Effector memory CD4-positive, alpha-beta T cell (primary cell): Measurements from ENCODE around the gene HMCN1.

Experiments
- DNase-seq, 3 donors: peaks; one replicate each; pipeline ENCODE4 v3.0.0-alpha.2; 2020
- H3K27ac ChIP-seq: 2 replicates; pipeline ENCODE4 v1.7.0; 2013; ENCODE audit warnings: mild to moderate bottlenecking, low read length, moderate library complexity; ENCODE audit not compliant: insufficient read depth, poor library complexity, severe bottlenecking
- H3K27me3 ChIP-seq: replicated peaks from 2 replicates; pipeline ENCODE4 v1.7.0; 2013; ENCODE audit warnings: mild to moderate bottlenecking, low read length; ENCODE audit not compliant: insufficient read depth, control insufficient read depth, poor library complexity, severe bottlenecking
- H3K36me3 ChIP-seq: 2 replicates; pipeline ENCODE4 v1.7.0; 2013; ENCODE audit warnings: mild to moderate bottlenecking, low read length, moderate library complexity; ENCODE audit not compliant: control insufficient read depth, insufficient read depth
- H3K4me1 ChIP-seq: 2 replicates; pipeline ENCODE4 v1.7.0; 2013; ENCODE audit warnings: low read length, mild to moderate bottlenecking; ENCODE audit not compliant: control insufficient read depth, insufficient read depth, poor library complexity, severe bottlenecking
- H3K4me3 ChIP-seq: 2 replicates; pipeline ENCODE4 v1.7.0; 2013; ENCODE audit warnings: low read length, low read depth, mild to moderate bottlenecking; ENCODE audit not compliant: insufficient read depth, poor library complexity, severe bottlenecking
- H3K9me3 ChIP-seq: 2 replicates; pipeline ENCODE4 v1.7.0; 2013; ENCODE audit warnings: mild to moderate bottlenecking, low read length, moderate library complexity; ENCODE audit not compliant: control insufficient read depth

HMCN1 gene

DNA sequence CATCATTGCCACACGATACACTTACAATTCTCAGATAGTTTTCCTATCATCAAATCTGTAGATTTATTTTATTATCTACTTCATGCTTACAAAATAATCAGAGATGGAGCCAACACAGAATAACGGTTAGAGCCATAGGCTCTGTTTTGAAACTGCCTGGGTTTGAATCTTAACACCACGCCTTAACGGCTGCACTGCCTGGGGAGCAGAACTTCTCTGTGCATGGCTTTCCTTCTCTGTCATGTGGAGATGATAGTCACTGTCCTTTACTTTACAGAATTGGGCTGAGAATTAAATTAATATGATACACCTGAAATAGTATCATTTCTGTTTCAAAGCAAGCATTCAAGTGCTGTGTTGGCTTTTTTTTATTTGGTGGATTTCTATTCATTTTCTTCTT lies 177.8 kb downstream of the HMCN1 start:
- Histone ChIP-seq H3K9me3 (no peaks in the 10 kb centered on the region), H3K27me3 (no peaks in the 10 kb centered on the region), H3K36me3 (no peaks in the 10 kb centered on the region), H3K4me1 (no peaks in the 10 kb centered on the region), H3K4me3 (no peak overlapping the region), H3K27ac (no peak overlapping the region)
- DNase-seq = no peak

GRCh38 chr1:185912504-185912903 lies 178.3 kb downstream of the HMCN1 start:
- H3K27me3 ChIP-seq = no peaks in the 10 kb centered on the region
- H3K4me3 ChIP-seq = no peak overlapping the region
- no peak overlapping the region for H3K27ac ChIP-seq
- H3K36me3 ChIP-seq = no peaks in the 10 kb centered on the region
- no peaks in the 10 kb centered on the region for H3K4me1 ChIP-seq
- no peaks in the 10 kb centered on the region for H3K9me3 ChIP-seq
- no peak for DNase-seq

DNA sequence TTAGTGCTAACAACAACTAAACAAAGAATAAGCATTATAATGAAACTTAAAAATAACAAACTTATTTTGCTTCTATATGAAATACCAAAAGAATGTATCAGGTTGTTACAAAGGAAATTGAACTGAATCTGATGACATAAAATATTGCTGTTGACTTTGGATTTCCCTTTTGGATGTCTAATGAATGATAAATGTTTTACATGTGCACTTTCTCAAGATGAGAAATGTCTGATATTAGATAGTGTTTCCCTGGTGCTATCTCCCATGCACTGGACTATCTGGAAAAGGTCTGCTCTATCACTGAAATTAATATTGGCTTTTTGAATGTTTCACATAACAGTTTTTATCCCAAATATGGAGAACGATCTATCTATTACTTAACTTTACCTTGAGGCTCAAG lies 179.9 kb downstream of the HMCN1 start:
- H3K4me3 ChIP-seq = no peak overlapping the region
- H3K4me1 ChIP-seq = no peaks in the 10 kb centered on the region
- no peaks in the 10 kb centered on the region for H3K9me3 ChIP-seq
- DNase-seq = no peak
- no peak overlapping the region for H3K27ac ChIP-seq
- H3K36me3 ChIP-seq = no peaks in the 10 kb centered on the region
- H3K27me3 ChIP-seq = no peaks in the 10 kb centered on the region

GRCh38 chr1:185916861-185917260 lies 182.7 kb downstream of the HMCN1 start:
- Histone ChIP-seq H3K9me3 (no peaks in the 10 kb centered on the region), H3K36me3 (no peaks in the 10 kb centered on the region), H3K27ac (no peak overlapping the region), H3K27me3 (no peaks in the 10 kb centered on the region), H3K4me1 (no peaks in the 10 kb centered on the region), H3K4me3 (no peak overlapping the region)
- no peak for DNase-seq

GRCh38 chr1:185917646-185918045 lies 183.5 kb downstream of the HMCN1 start:
- no peak overlapping the region for H3K27ac ChIP-seq
- no peak for DNase-seq
- no peak overlapping the region for H3K4me3 ChIP-seq

DNA sequence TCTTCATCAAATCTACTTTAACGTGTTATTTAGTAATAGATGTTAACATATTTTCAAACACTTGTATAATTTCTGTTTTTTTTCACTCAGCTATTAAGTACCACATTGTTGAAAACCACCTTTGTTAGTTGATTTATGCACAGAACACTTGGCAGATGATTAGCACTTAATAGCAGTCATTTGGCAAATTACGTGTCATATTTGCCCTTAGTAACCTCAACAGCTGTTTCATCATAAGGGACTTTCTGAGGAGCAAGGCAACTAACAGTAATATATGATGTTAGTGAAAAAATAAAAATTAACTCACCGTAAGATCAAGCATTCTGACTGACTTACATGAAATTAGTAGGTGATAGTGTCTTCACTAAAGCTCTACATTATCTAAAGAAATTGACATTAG lies 186.4 kb downstream of the HMCN1 start:
- H3K27ac ChIP-seq = no peak overlapping the region
- H3K4me1 ChIP-seq = no peaks in the 10 kb centered on the region
- no peaks in the 10 kb centered on the region for H3K9me3 ChIP-seq
- H3K4me3 ChIP-seq = no peak overlapping the region
- no peak for DNase-seq
- H3K36me3 ChIP-seq = no peaks in the 10 kb centered on the region
- H3K27me3 ChIP-seq = no peaks in the 10 kb centered on the region

More at GRCh38 chr1:185917646-185918045, 183.5 kb downstream of the HMCN1 start:
- Histone ChIP-seq H3K36me3 (no peaks in the 10 kb centered on the region), H3K4me1 (no peaks in the 10 kb centered on the region), H3K9me3 (no peaks in the 10 kb centered on the region), H3K27me3 (no peaks in the 10 kb centered on the region)

DNA sequence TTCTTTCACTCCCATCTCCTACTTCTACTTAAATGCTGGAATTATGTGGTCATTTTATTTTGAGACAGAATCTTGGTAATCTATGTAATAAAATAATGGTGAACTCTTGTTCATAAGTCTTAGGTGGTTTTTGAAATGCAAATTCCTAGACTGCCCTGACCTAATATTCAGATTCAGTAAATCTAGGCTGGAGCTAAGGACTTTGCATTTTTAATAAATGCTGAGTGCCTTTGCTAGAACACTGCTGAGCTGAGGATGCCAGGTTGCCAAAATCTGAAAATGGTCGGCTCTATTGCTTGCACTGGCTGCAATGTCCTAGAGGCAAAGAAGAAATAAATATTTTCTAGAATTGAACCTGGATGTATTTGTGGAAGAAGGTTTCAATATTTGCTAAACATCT lies 187.4 kb downstream of the HMCN1 start:
- Histone ChIP-seq H3K4me1 (no peaks in the 10 kb centered on the region), H3K27me3 (no peaks in the 10 kb centered on the region), H3K27ac (no peak overlapping the region), H3K9me3 (no peaks in the 10 kb centered on the region), H3K36me3 (no peaks in the 10 kb centered on the region), H3K4me3 (no peak overlapping the region)
- DNase-seq = no peak

DNA sequence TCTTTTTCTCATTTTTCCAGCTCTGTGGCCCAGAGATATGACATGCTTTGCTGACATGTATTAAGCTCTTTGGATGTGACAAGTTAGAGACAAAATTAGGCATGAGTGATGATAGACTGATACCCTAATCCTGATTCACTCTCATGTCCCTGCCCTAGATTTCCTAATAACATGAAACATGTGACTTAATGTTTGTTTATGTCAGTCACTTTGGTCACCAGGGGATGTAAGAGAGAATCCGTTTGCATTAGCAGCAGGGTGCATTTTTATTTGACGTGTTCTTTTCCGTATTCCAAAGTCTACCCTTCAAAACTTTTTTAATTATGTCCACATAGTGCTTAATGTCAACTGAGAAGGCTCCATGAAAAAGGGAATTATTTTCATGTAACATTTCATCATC lies 192.4 kb downstream of the HMCN1 start:
- no peak overlapping the region for H3K27ac ChIP-seq
- no peaks in the 10 kb centered on the region for H3K9me3 ChIP-seq
- H3K4me3 ChIP-seq = no peak overlapping the region
- no peaks in the 10 kb centered on the region for H3K4me1 ChIP-seq
- no peak for DNase-seq
- H3K27me3 ChIP-seq = no peaks in the 10 kb centered on the region
- H3K36me3 ChIP-seq = no peaks in the 10 kb centered on the region

DNA sequence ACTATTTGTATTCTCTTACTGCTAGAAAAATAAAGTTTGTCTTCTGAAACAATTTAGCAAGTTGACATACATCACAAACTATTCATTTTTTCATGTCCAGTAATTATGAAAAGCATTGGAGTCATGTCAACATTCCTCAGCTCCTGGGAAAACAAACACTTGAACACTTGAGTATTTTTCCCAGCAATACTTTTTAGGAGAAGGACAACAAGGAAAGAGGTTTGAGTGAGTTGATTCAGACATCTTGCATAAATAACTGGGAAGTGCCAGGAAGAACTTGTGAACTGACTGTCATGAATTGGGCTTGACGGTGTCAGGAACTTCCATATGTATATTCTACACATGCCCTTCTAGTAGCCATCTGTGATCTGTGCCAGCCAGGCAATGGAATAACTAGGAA lies 195.6 kb downstream of the HMCN1 start:
- Histone ChIP-seq H3K27me3 (no peaks in the 10 kb centered on the region), H3K4me3 (no peak overlapping the region), H3K4me1 (no peaks in the 10 kb centered on the region), H3K27ac (no peak overlapping the region), H3K9me3 (no peaks in the 10 kb centered on the region), H3K36me3 (no peaks in the 10 kb centered on the region)
- no peak for DNase-seq

GRCh38 chr1:185931438-185931837 lies 197.2 kb downstream of the HMCN1 start:
- H3K27ac ChIP-seq = no peak overlapping the region

GRCh38 chr1:185933580-185933979 lies 199.4 kb downstream of the HMCN1 start:
- no peaks in the 10 kb centered on the region for H3K9me3 ChIP-seq
- H3K4me3 ChIP-seq = no peak overlapping the region
- no peaks in the 10 kb centered on the region for H3K4me1 ChIP-seq
- DNase-seq = no peak
- no peaks in the 10 kb centered on the region for H3K36me3 ChIP-seq
- H3K27ac ChIP-seq = no peak overlapping the region
- no peaks in the 10 kb centered on the region for H3K27me3 ChIP-seq

More at GRCh38 chr1:185931438-185931837, 197.2 kb downstream of the HMCN1 start:
- H3K27me3 ChIP-seq = no peaks in the 10 kb centered on the region
- H3K4me1 ChIP-seq = no peaks in the 10 kb centered on the region
- H3K9me3 ChIP-seq = no peaks in the 10 kb centered on the region
- no peak for DNase-seq
- no peaks in the 10 kb centered on the region for H3K36me3 ChIP-seq
- no peak overlapping the region for H3K4me3 ChIP-seq
